CD4-positive, alpha-beta memory T cell (primary cell): ENCODE results near the gene NMU. TPM values are rescaled to one million over a fixed set of nuclear protein-coding genes. Genes with fewer than 3 reads are reported as not detected.

Source experiments
- CTCF ChIA-PET: fragments of 350-600 bp; sonication (Branson Sonifier 250); formaldehyde crosslinking; loops from one replicate; lab custom pipeline; 2021; ENCODE audit warnings: inconsistent platforms; ENCODE audit not compliant: partially characterized antibody; lab: Charles Lee
- POLR2A ChIA-PET: fragments of 350-600 bp; sonication (Branson Sonifier 250); formaldehyde crosslinking; loops from one replicate; lab custom pipeline; 2021; ENCODE audit not compliant: partially characterized antibody; lab: Charles Lee
- DNase-seq, 5 donors: peaks; one replicate each; pipeline versions ENCODE4 v3.0.0 to v3.0.0-alpha.2; 2020 to 2022; ENCODE audit warnings: mixed read lengths in 1 of 5
- H3K27ac ChIP-seq: one replicate; pipeline ENCODE4 v1.7.0; 2013; ENCODE audit warnings: low read depth, low read length
- H3K27me3 ChIP-seq: 2 replicates; pipeline ENCODE4 v1.7.0; 2013; ENCODE audit warnings: mild to moderate bottlenecking, low read length, moderate library complexity; ENCODE audit not compliant: insufficient read depth
- H3K36me3 ChIP-seq: 2 replicates; pipeline ENCODE4 v1.7.0; 2013; ENCODE audit warnings: mild to moderate bottlenecking, low read length, moderate library complexity; ENCODE audit not compliant: insufficient read depth
- H3K4me1 ChIP-seq: 2 replicates; pipeline ENCODE4 v1.7.0; 2013; ENCODE audit warnings: mild to moderate bottlenecking, low read length, moderate library complexity; ENCODE audit not compliant: insufficient read depth
- H3K4me3 ChIP-seq, 2 donors: one replicate each; pipeline ENCODE4 v1.7.0; 2013; ENCODE audit warnings: low read length in 2 of 2, mild to moderate bottlenecking in 1 of 2
- H3K9me3 ChIP-seq, 2 donors: one replicate each; pipeline ENCODE4 v1.7.0; 2013; ENCODE audit warnings: low read length in 2 of 2, control low read depth in 1 of 2; ENCODE audit not compliant: control insufficient read depth in 1 of 2
- H3K27ac Mint-ChIP-seq, 7 donors: one replicate each; pipeline ENCODE4 v1.8.0; 2020 to 2021; ENCODE audit warnings: mixed read lengths in 7 of 7, mild to moderate bottlenecking in 6 of 7, inconsistent platforms in 3 of 7, moderate library complexity in 3 of 7
- H3K27me3 Mint-ChIP-seq, 2 donors: one replicate each; pipeline ENCODE4 v1.8.0; 2020 to 2021; ENCODE audit warnings: mixed read lengths in 2 of 2
- H3K36me3 Mint-ChIP-seq, 2 donors: one replicate each; pipeline ENCODE4 v1.8.0; 2020 to 2021; ENCODE audit warnings: mixed read lengths in 2 of 2, inconsistent platforms in 1 of 2, mild to moderate bottlenecking in 1 of 2
- H3K4me1 Mint-ChIP-seq, 4 donors: one replicate each; pipeline ENCODE4 v1.8.0; 2020 to 2021; ENCODE audit warnings: mixed read lengths in 4 of 4, mild to moderate bottlenecking in 1 of 4
- H3K4me3 Mint-ChIP-seq, 8 donors: one replicate each; pipeline ENCODE4 v1.8.0; 2020 to 2021; ENCODE audit warnings: mixed read lengths in 8 of 8, mild to moderate bottlenecking in 7 of 8, moderate library complexity in 6 of 8, inconsistent platforms in 3 of 8
- H3K9me3 Mint-ChIP-seq, 8 donors: one replicate each; pipeline ENCODE4 v1.8.0; 2020 to 2021; ENCODE audit warnings: mixed read lengths in 8 of 8, mild to moderate bottlenecking in 5 of 8, inconsistent platforms in 3 of 8, moderate library complexity in 1 of 8
- intact Hi-C: fragments of 100-400 bp; cut with micrococcal nuclease; formaldehyde crosslinking; loops from one replicate; pipeline ENCODE4 v1.15.1; 2023
- polyA plus RNA-seq, 2 donors: library from polyadenylated mRNA; unstranded; fragments of 300-500 nt; fragmentation: Illumina TruSeq; gene quantifications; one replicate each; pipeline ENCODE4 v1.2.3, GENCODE V29; 2021
- total RNA-seq, 2 experiments: library from RNA; stranded (reverse); gene quantifications; one replicate each; pipeline ENCODE4 v1.2.3, GENCODE V29; 2021

Gene NMU
- total and polyA plus RNA-seq, 4 experiments from 2014 or later, result 0.49 to 6.7 TPM; not detected in 2

- Histone ChIP-seq H3K9me3 (no peaks in the 10 kb centered on the region), H3K27ac (no peak overlapping the region), H3K36me3 (no peaks in the 10 kb centered on the region), H3K27me3 (no peaks in the 10 kb centered on the region), H3K4me3 (no peak overlapping the region), H3K4me1 (peaks cover 21% of the 10 kb centered on the region)
- intact Hi-C loops, result loop anchor here (5.0 to 10.0 kb wide), 7 partner anchors 68 to 1427 kb away; partner anchors contain the start of genes AASDH, CEP135, NOA1 and PAICS
- H3K9me3 Mint-ChIP-seq, result no peaks in the 10 kb centered on the region
- peaks cover 16 to 49% (median 22%) of the 10 kb centered on the region in 4 donors for H3K4me1 Mint-ChIP-seq
- POLR2A ChIA-PET, result interaction anchor here (1.1 kb wide), 1 partner anchor 155 kb away, joined by 3 read pairs; no protein-coding TSS in a partner anchor
- H3K27ac Mint-ChIP-seq, result peak overlapping the region in 2 of 7 donors; percentile 4 to 7
- no peak for DNase-seq
- CTCF ChIA-PET, result interaction anchor here (1.6 to 2.0 kb wide), 3 partner anchors 105 to 204 kb away, joined by 7 to 18 read pairs (median 9); partner anchors contain the start of gene SRD5A3
- no peak overlapping the region for H3K4me3 Mint-ChIP-seq
- peaks cover 0 to 4% of the 10 kb centered on the region in 2 donors for H3K36me3 Mint-ChIP-seq
- H3K27me3 Mint-ChIP-seq, result peaks cover 1% of the 10 kb centered on the region in 2 donors
Observed at GRCh38 chr4:55549888-55550287, 86.2 kb downstream of the NMU start.

DNA sequence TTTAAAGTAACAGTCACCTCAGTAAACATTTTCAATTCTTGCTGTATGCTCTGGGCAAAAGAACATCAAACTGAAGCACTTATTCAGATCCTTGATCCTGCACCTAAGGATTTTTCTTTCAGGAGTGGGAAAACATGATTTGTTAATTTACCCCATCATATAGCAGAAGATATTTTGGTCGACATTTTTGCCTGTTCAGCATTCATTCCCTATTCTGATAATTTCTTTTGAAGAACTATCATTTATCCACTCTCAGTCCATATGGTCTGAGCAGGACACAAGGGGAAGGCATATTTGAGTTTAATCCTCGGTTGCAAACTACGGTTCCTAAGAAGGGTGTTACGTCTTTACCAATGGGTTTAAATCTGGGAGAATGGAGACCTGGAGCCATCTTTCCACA is 88.2 kb downstream of the NMU start:
- Mint-ChIP-seq H3K27me3 (no peaks in the 10 kb centered on the region), H3K4me3 (peak overlapping the region; percentile 82 to 99 (median 94)), H3K9me3 (no peaks in the 10 kb centered on the region), H3K4me1 (peaks cover 30 to 59% (median 35%) of the 10 kb centered on the region in 4 donors), H3K36me3 (peaks cover 0 to 4% of the 10 kb centered on the region in 2 donors), H3K27ac (peak overlapping the region in 3 of 7 donors; percentile 72 to 91 (median 86))
- DNase-seq, result no peak
- peak overlapping the region in 1 of 2 donors; percentile 72 for H3K4me3 ChIP-seq
- H3K36me3 ChIP-seq, result no peaks in the 10 kb centered on the region
- no peaks in the 10 kb centered on the region for H3K27me3 ChIP-seq
- ChIA-PET POLR2A (no interaction called here), CTCF (no interaction called here)
- no peak overlapping the region for H3K27ac ChIP-seq
- H3K4me1 ChIP-seq, result peaks cover 31% of the 10 kb centered on the region
- intact Hi-C loops, result loop anchor here (2.0 to 10.0 kb wide), 8 partner anchors 66 to 1429 kb away; partner anchors contain the start of genes AASDH, CEP135, NOA1 and PAICS
- no peaks in the 10 kb centered on the region for H3K9me3 ChIP-seq

- H3K36me3 Mint-ChIP-seq, result peaks cover 0 to 4% of the 10 kb centered on the region in 2 donors
- no peaks in the 10 kb centered on the region for H3K27me3 Mint-ChIP-seq
- no peak for DNase-seq
- peak overlapping the region; percentile 59 to 92 (median 89) for H3K27ac Mint-ChIP-seq
- peak overlapping the region; percentile 75 for H3K27ac ChIP-seq
- H3K4me3 ChIP-seq, result peak overlapping the region; percentile 72 to 90
- no peaks in the 10 kb centered on the region for H3K36me3 ChIP-seq
- H3K27me3 ChIP-seq, result no peaks in the 10 kb centered on the region
- H3K9me3 ChIP-seq, result no peaks in the 10 kb centered on the region
- ChIA-PET POLR2A (interaction anchor here (3.2 kb wide), 2 partner anchors 102 to 152 kb away, joined by 19 to 53 read pairs; partner anchors contain the start of gene TMEM165), CTCF (interaction anchor here (0.6 to 3.0 kb wide), 2 partner anchors 8 to 202 kb away, joined by 3 to 20 read pairs; partner anchors contain the start of gene SRD5A3)
- H3K4me1 ChIP-seq, result peaks cover 31% of the 10 kb centered on the region
- intact Hi-C loops, result loop anchor here (2.0 to 10.0 kb wide), 8 partner anchors 65 to 1430 kb away; partner anchors contain the start of genes AASDH, CEP135, NOA1 and PAICS
- peaks cover 32 to 62% (median 39%) of the 10 kb centered on the region in 4 donors for H3K4me1 Mint-ChIP-seq
- H3K9me3 Mint-ChIP-seq, result no peaks in the 10 kb centered on the region
- H3K4me3 Mint-ChIP-seq, result peak overlapping the region; percentile 82 to 99 (median 94)
Observed at GRCh38 chr4:55547466-55547770, 88.7 kb downstream of the NMU start.

GRCh38 chr4:55546756-55547465 is 89.2 kb downstream of the NMU start, which contains the start of gene CLOCK:
CLOCK (minus strand) TSS chr4:55546909; CDS start chr4:55482785, 64,124 bp downstream.
- no peaks in the 10 kb centered on the region for H3K27me3 Mint-ChIP-seq
- Histone ChIP-seq H3K4me3 (peak within 1 kb of the TSS; percentile 72 to 90), H3K9me3 (no peaks in the 10 kb centered on the region), H3K4me1 (peaks cover 31% of the 10 kb centered on the region), H3K27me3 (no peaks in the 10 kb centered on the region), H3K36me3 (no peaks in the 10 kb centered on the region), H3K27ac (peak within 1 kb of the TSS; percentile 75)
- POLR2A ChIA-PET, result interaction anchor here (0.8 to 3.2 kb wide), 10 partner anchors 9 to 1431 kb away, joined by 3 to 53 read pairs (median 10); partner anchors contain the start of genes CEP135, EXOC1, NOA1 and POLR2B
- CTCF ChIA-PET, result interaction anchor here (0.6 to 3.0 kb wide), 5 partner anchors 8 to 402 kb away, joined by 3 to 20 read pairs (median 4); partner anchors contain the start of genes CEP135 and SRD5A3
- no peaks in the 10 kb centered on the region for H3K9me3 Mint-ChIP-seq
- peak within 1 kb of the TSS; percentile 91 to 98 (median 95) for H3K27ac Mint-ChIP-seq
- intact Hi-C loops, result loop anchor here (1.0 to 10.0 kb wide), 11 partner anchors 65 to 1430 kb away; partner anchors contain the start of genes AASDH, CEP135, EXOC1 and NOA1
- peak within 1 kb of the TSS; percentile 92 to 99 (median 96) for H3K4me3 Mint-ChIP-seq
- peak; percentile 85 to 87 (median 85) for DNase-seq
- H3K4me1 Mint-ChIP-seq, result peaks cover 32 to 67% (median 42%) of the 10 kb centered on the region in 4 donors
- H3K36me3 Mint-ChIP-seq, result peaks cover 0 to 4% of the 10 kb centered on the region in 2 donors

DNA sequence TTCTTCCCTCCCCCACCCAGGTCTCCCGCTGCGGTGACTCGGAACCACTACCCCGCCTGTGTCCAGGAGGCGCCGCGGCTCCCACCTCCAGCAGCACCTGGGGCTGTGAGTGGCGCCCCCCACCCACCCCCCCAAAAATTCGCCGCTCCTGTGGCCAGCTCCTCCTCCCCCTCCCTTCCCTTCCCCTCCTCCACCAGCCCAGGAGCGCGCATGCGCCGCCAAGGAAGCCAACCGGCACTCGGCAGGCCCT is 89.7 kb downstream of the NMU start:
- H3K27me3 Mint-ChIP-seq, result no peaks in the 10 kb centered on the region
- H3K27ac ChIP-seq, result peak overlapping the region; percentile 75

DNA sequence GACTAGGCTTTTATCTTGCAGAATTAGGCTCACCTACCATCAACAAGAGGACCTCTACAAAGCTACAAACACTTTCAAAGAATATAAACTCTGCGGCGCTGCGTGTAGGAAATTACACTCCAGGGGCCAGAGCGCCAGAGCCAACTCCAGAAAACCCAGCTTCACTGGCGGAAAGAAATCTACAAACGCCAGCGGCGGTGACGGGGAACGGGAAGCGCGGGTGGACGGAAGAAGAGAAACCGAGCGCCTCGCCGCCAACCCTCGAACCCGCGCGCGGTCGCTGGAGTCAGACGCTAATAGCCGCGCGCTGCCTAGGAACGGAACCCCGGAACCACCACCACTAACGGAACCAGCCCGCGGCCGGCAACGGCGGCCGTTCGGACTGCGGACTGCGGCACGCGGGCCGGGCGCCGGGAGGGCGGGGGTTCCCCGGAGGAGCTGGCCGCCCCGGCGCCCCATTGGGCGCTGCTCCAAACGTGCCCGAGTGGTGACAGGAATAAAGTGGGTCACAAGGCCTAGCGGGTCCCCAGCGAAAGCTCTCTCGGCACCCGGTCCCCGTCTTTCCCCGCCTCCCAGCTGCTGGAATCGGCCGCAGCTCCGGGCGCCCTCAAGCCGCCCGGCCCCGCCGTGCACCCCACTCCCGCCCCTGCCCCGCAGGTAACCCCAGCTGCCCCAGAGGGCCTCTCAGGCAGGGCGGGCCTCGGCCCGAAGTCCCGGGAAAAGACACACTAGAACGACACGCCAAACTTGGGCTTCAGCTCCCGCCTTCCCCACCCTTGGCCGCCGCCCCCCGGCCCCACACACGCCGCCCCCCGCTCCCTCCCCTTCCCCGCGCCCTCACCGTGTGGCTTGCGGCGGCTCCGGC is 90.2 kb downstream of the NMU start:
- H3K4me1 Mint-ChIP-seq, result peaks cover 37 to 75% (median 47%) of the 10 kb centered on the region in 4 donors
- H3K4me1 ChIP-seq, result peaks cover 35% of the 10 kb centered on the region
- H3K9me3 ChIP-seq, result no peaks in the 10 kb centered on the region
- no peaks in the 10 kb centered on the region for H3K27me3 Mint-ChIP-seq
- H3K27me3 ChIP-seq, result no peaks in the 10 kb centered on the region
- peak overlapping the region; percentile 92 to 99 (median 96) for H3K4me3 Mint-ChIP-seq
- no peaks in the 10 kb centered on the region for H3K36me3 ChIP-seq
- intact Hi-C loops, result loop anchor here (1.0 to 10.0 kb wide), 12 partner anchors 64 to 1431 kb away; partner anchors contain the start of genes AASDH, CEP135, EXOC1 and NOA1
- peak; percentile 63 to 74 (median 69) for DNase-seq
- H3K9me3 Mint-ChIP-seq, result no peaks in the 10 kb centered on the region
- peak overlapping the region; percentile 89 to 98 (median 95) for H3K27ac Mint-ChIP-seq
- H3K27ac ChIP-seq, result peak overlapping the region; percentile 75
- ChIA-PET POLR2A (interaction anchor here (0.8 to 3.2 kb wide), 20 partner anchors 8 to 1432 kb away, joined by 3 to 53 read pairs (median 6); partner anchors contain the start of genes AASDH, CEP135, EXOC1 and NOA1), CTCF (interaction anchor here (0.6 to 3.0 kb wide), 14 partner anchors 8 to 1432 kb away, joined by 3 to 20 read pairs (median 4); partner anchors contain the start of genes CEP135, NOA1 and SRD5A3)
- H3K36me3 Mint-ChIP-seq, result peaks cover 0 to 4% of the 10 kb centered on the region in 2 donors
- H3K4me3 ChIP-seq, result peak overlapping the region; percentile 30 to 68

More for the DNA sequence above, 89.7 kb downstream of the NMU start:
- Mint-ChIP-seq H3K4me1 (peaks cover 35 to 72% (median 44%) of the 10 kb centered on the region in 4 donors), H3K27ac (peak overlapping the region in 3 of 7 donors; percentile 46 to 75 (median 72)), H3K4me3 (peak overlapping the region; percentile 59 to 99 (median 93)), H3K9me3 (no peaks in the 10 kb centered on the region), H3K36me3 (peaks cover 0 to 4% of the 10 kb centered on the region in 2 donors)
- no peaks in the 10 kb centered on the region for H3K36me3 ChIP-seq
- no peaks in the 10 kb centered on the region for H3K9me3 ChIP-seq
- POLR2A ChIA-PET, result interaction anchor here (0.8 to 3.2 kb wide), 17 partner anchors 8 to 1431 kb away, joined by 3 to 53 read pairs (median 8); partner anchors contain the start of genes CEP135, EXOC1, NOA1 and PAICS
- CTCF ChIA-PET, result interaction anchor here (0.6 to 3.0 kb wide), 9 partner anchors 8 to 1431 kb away, joined by 3 to 20 read pairs (median 4); partner anchors contain the start of genes CEP135, NOA1 and SRD5A3
- no peak for DNase-seq
- no peaks in the 10 kb centered on the region for H3K27me3 ChIP-seq
- intact Hi-C loops, result loop anchor here (1.0 to 10.0 kb wide), 11 partner anchors 64 to 1431 kb away; partner anchors contain the start of genes AASDH, CEP135, EXOC1 and NOA1
- H3K4me3 ChIP-seq, result peak overlapping the region in 1 of 2 donors; percentile 72
- H3K4me1 ChIP-seq, result peaks cover 31% of the 10 kb centered on the region
